ENCODE data around the gene PTPN21. TPM values are rescaled to one million over a fixed set of nuclear protein-coding genes. Genes with fewer than 3 reads are reported as not detected.
"Not testable (repeated sequence)": the region's sequence is repeated elsewhere in the genome, so short reads cannot be mapped to it uniquely, and the experiment has no call there.

The PTPN21 gene
- total RNA-seq, 2 experiments from 2014 or later: 0.08 TPM; not detected in 1

- CTCF ChIA-PET: interaction anchor here (0.5 to 1.7 kb wide), 3 partner anchors 44 to 472 kb away, joined by 3 to 5 read pairs (median 3); no protein-coding TSS in a partner anchor
These were observed 3.5 kb downstream of the PTPN21 start for GRCh38 chr14:88551094-88551870.

DNA sequence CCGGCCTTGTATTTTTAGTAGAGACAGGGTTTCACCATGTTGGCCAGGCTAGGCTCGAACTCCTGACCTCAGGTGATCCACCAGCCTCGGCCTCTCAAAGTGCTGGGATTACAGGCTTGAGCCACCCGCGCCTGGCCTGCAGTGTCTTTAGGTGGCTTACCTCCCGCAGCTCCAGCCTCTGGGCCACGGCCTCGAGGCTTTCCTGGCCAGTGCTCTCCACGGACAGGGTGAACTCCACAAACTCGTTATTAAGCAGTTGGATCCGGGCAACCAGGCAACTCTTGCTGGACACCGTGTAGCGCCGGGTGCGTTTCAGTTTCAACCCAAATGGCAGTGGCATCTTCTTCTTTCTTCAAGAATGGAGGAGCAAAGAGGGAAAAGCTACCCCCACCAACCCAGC is 4.7 kb downstream of the PTPN21 start:
- Mint-ChIP-seq H3K27me3 (ENCODE audit: low read depth) (peaks cover 34% of the 10 kb centered on the region), H3K36me3 (ENCODE audit: low read depth) (no peaks in the 10 kb centered on the region), H3K9me3 (ENCODE audit: insufficient read depth) (no peaks in the 10 kb centered on the region), H3K27ac (no peak overlapping the region), H3K4me1 (ENCODE audit: low read depth) (peaks cover 14% of the 10 kb centered on the region), H3K4me3 (no peak overlapping the region)
- ChIA-PET POLR2A (no interaction called here), CTCF (no interaction called here)
- ATAC-seq (no peak), DNase-seq (no peak)

More at GRCh38 chr14:88551094-88551870, 3.5 kb downstream of the PTPN21 start:
- H3K36me3 Mint-ChIP-seq (ENCODE audit: low read depth): no peaks in the 10 kb centered on the region
- ATAC-seq: peak; percentile 59
- H3K27me3 Mint-ChIP-seq (ENCODE audit: low read depth): peaks cover 44% of the 10 kb centered on the region
- H3K4me1 Mint-ChIP-seq (ENCODE audit: low read depth): peaks cover 20% of the 10 kb centered on the region
- no peaks in the 10 kb centered on the region for H3K9me3 Mint-ChIP-seq (ENCODE audit: insufficient read depth)
- no peak overlapping the region for H3K27ac Mint-ChIP-seq
- peak overlapping the region; percentile 68 for H3K4me3 Mint-ChIP-seq
- POLR2A ChIA-PET: no interaction called here
- peak; percentile 59 for DNase-seq

GRCh38 chr14:88547386-88547780 is 7.4 kb downstream of the PTPN21 start:
- CTCF ChIA-PET: no interaction called here
- H3K4me1 Mint-ChIP-seq (ENCODE audit: low read depth): peaks cover 6% of the 10 kb centered on the region

GRCh38 chr14:88546621-88547385 is 8.0 kb downstream of the PTPN21 start:
- DNase-seq (no peak), ATAC-seq (no peak)
- Mint-ChIP-seq H3K4me3 (no peak overlapping the region), H3K27ac (no peak overlapping the region), H3K27me3 (ENCODE audit: low read depth) (peaks cover 9% of the 10 kb centered on the region), H3K9me3 (ENCODE audit: insufficient read depth) (no peaks in the 10 kb centered on the region), H3K36me3 (ENCODE audit: low read depth) (no peaks in the 10 kb centered on the region), H3K4me1 (ENCODE audit: low read depth) (peaks cover under 1% of the 10 kb centered on the region)
- ChIA-PET POLR2A (no interaction called here), CTCF (no interaction called here)

More at GRCh38 chr14:88547386-88547780, 7.4 kb downstream of the PTPN21 start:
- no peak for ATAC-seq
- no peak overlapping the region for H3K4me3 Mint-ChIP-seq
- POLR2A ChIA-PET: no interaction called here
- H3K27ac Mint-ChIP-seq: no peak overlapping the region
- no peaks in the 10 kb centered on the region for H3K9me3 Mint-ChIP-seq (ENCODE audit: insufficient read depth)
- H3K27me3 Mint-ChIP-seq (ENCODE audit: low read depth): peaks cover 15% of the 10 kb centered on the region
- DNase-seq: no peak
- H3K36me3 Mint-ChIP-seq (ENCODE audit: low read depth): no peaks in the 10 kb centered on the region

DNA sequence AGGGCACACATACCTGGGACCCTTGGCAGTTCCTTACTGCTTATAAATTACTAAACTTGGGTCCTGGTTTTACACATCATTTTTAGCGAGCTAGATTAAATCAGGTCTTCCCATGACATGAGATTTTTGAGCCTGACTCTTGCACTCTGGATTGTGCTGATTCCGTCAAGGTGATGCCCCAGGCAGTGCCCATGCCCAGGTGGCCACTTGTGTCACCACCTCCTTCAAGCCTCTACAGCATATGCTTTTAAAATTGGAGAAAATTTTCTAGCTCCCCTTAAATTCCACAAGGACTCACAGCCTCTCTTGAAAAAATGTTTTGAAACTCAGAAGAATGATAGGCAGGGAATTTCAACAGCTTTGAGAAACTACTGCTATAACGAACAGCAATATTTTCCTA is 9.6 kb downstream of the PTPN21 start:
- no peak overlapping the region for H3K4me3 Mint-ChIP-seq
- peaks cover 5% of the 10 kb centered on the region for H3K27me3 Mint-ChIP-seq (ENCODE audit: low read depth)
- H3K27ac Mint-ChIP-seq: no peak overlapping the region
- H3K36me3 Mint-ChIP-seq (ENCODE audit: low read depth): no peaks in the 10 kb centered on the region
- no peaks in the 10 kb centered on the region for H3K4me1 Mint-ChIP-seq (ENCODE audit: low read depth)
- no peaks in the 10 kb centered on the region for H3K9me3 Mint-ChIP-seq (ENCODE audit: insufficient read depth)
- no peak for DNase-seq
- ATAC-seq: no peak
- ChIA-PET POLR2A (no interaction called here), CTCF (no interaction called here)

- Mint-ChIP-seq H3K27ac (no peak overlapping the region), H3K9me3 (ENCODE audit: insufficient read depth) (no peaks in the 10 kb centered on the region), H3K4me1 (ENCODE audit: low read depth) (no peaks in the 10 kb centered on the region), H3K36me3 (ENCODE audit: low read depth) (no peaks in the 10 kb centered on the region), H3K4me3 (no peak overlapping the region), H3K27me3 (ENCODE audit: low read depth) (peaks cover 7% of the 10 kb centered on the region)
- no peak for DNase-seq
- ChIA-PET POLR2A (no interaction called here), CTCF (no interaction called here)
- no peak for ATAC-seq
These were observed 11.7 kb downstream of the PTPN21 start for GRCh38 chr14:88542857-88543795.

DNA sequence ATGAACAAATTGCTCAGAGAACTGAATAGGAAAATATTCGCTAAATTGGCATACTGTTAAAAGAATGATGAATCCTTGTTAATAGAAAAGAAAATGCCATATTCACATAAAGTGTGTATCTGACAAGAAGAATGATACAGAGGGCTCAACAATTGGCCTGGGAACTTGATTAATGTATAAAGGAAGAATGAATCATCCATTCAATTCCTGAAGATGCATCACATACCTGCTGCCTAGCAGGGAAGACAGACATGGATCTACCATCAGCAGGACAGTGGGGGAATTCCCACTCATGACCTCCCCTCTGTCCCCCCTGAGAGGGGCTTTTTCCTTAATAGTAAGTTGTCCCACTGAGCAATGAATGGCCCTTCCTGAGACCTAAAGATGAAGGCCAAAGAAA is 13.5 kb downstream of the PTPN21 start:
- Mint-ChIP-seq H3K27me3 (ENCODE audit: low read depth) (peaks cover 3% of the 10 kb centered on the region), H3K4me3 (no peak overlapping the region), H3K9me3 (ENCODE audit: insufficient read depth) (no peaks in the 10 kb centered on the region), H3K27ac (no peak overlapping the region), H3K4me1 (ENCODE audit: low read depth) (no peaks in the 10 kb centered on the region), H3K36me3 (ENCODE audit: low read depth) (no peaks in the 10 kb centered on the region)
- POLR2A ChIA-PET: no interaction called here
- DNase-seq: no peak
- CTCF ChIA-PET: no interaction called here
- no peak for ATAC-seq

DNA sequence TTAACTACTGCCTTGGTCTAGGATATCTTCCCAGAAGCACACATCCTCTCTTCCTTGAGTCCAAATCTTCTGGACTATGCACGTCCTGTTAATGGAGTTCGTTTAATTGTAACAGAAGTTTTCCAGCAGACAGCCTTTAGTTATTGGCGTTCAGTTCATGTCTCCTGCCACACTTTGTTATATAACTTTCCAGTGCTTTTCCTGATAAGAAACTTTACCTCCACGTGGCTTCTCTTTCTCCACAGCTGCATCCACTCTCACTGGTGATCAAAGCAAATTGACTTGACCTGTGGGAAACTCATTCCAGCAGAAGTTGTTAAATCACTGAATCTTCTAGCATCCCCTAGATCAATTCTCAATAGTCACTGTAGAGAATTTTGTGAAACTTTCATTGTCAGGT is 19.0 kb downstream of the PTPN21 start:
- ChIA-PET CTCF (no interaction called here), POLR2A (no interaction called here)
- Mint-ChIP-seq H3K36me3 (ENCODE audit: low read depth) (no peaks in the 10 kb centered on the region), H3K27me3 (ENCODE audit: low read depth) (peaks cover 6% of the 10 kb centered on the region), H3K9me3 (ENCODE audit: insufficient read depth) (no peaks in the 10 kb centered on the region), H3K4me3 (no peak overlapping the region), H3K27ac (no peak overlapping the region), H3K4me1 (ENCODE audit: low read depth) (no peaks in the 10 kb centered on the region)
- DNase-seq: no peak
- ATAC-seq: no peak

- ChIA-PET CTCF (no interaction called here), POLR2A (no interaction called here)
- H3K27me3 Mint-ChIP-seq (ENCODE audit: low read depth): peaks cover 12% of the 10 kb centered on the region
- no peaks in the 10 kb centered on the region for H3K36me3 Mint-ChIP-seq (ENCODE audit: low read depth)
- ATAC-seq (no peak), DNase-seq (no peak)
- H3K9me3 Mint-ChIP-seq (ENCODE audit: insufficient read depth): no peaks in the 10 kb centered on the region
- no peak overlapping the region for H3K27ac Mint-ChIP-seq
- H3K4me3 Mint-ChIP-seq: no peak overlapping the region
- H3K4me1 Mint-ChIP-seq (ENCODE audit: low read depth): no peaks in the 10 kb centered on the region
These were observed 19.7 kb downstream of the PTPN21 start for GRCh38 chr14:88535149-88535548.

- Mint-ChIP-seq H3K27me3 (ENCODE audit: low read depth) (peaks cover 18% of the 10 kb centered on the region), H3K4me3 (no peak overlapping the region), H3K36me3 (ENCODE audit: low read depth) (no peaks in the 10 kb centered on the region), H3K9me3 (ENCODE audit: insufficient read depth) (no peaks in the 10 kb centered on the region), H3K27ac (no peak overlapping the region), H3K4me1 (ENCODE audit: low read depth) (no peaks in the 10 kb centered on the region)
- DNase-seq (no peak), ATAC-seq (no peak)
- ChIA-PET POLR2A (interaction anchor here (0.6 kb wide), 1 partner anchor 108 kb away, joined by 4 read pairs; no protein-coding TSS in a partner anchor), CTCF (no interaction called here)
These were observed 21.7 kb downstream of the PTPN21 start for GRCh38 chr14:88533064-88533602.

DNA sequence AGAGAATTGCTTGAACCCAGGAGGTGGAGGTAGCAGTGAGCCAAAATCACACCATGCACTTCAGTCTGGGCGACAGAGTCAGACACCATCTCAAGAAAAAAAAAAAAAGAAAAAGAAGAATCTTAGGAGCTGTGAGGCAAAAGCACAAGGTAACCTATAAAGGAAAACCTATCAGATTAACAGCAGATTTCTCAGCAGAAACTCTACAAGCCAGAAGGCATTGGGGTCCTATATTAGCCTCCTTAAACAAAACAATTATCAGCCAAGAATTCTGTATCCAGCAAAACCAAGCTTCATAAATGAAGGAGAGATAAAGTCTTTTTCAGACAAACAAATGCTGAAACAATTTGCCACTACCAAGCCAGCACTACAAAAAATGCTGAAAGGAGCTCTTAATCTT is 24.9 kb downstream of the PTPN21 start:
- ATAC-seq; H3K4me1 Mint-ChIP-seq (ENCODE audit: low read depth); DNase-seq; H3K9me3 Mint-ChIP-seq (ENCODE audit: insufficient read depth); H3K4me3 Mint-ChIP-seq; H3K27ac Mint-ChIP-seq; H3K36me3 Mint-ChIP-seq (ENCODE audit: low read depth); POLR2A ChIA-PET; CTCF ChIA-PET: not testable (repeated sequence)
- peaks cover 32% of the 10 kb centered on the region for H3K27me3 Mint-ChIP-seq (ENCODE audit: low read depth)

Data from activated CD8-positive, alpha-beta T cell treated with anti-CD3 and anti-CD28 coated beads, Interleukin-2, amount 10 ng/mL, durations not matched to agents 7 days and 5 days (primary cell).